Loucy (cell line): ENCODE data around the gene DPY19L1.
"Not testable (repeated sequence)": the region's sequence is repeated elsewhere in the genome, so short reads cannot be mapped to it uniquely, and the experiment has no call there.

Experiments used
- H2AFZ ChIP-seq: fragments of 200-600 bp; sonication (generic); 2 replicates; pipeline ENCODE4 v1.6.0; 2016; ENCODE audit warnings: antibody characterized with exemption, mild to moderate bottlenecking, low read length, moderate library complexity
- H3F3A ChIP-seq: fragments of 200-600 bp; 2 replicates; pipeline ENCODE4 v1.6.0; 2016; ENCODE audit warnings: antibody characterized with exemption, low read depth, mild to moderate bottlenecking
- H3K27me3 ChIP-seq: fragments of 200-600 bp; sonication (generic); 2 replicates; pipeline ENCODE4 v1.6.1; 2014; ENCODE audit warnings: low read length, mild to moderate bottlenecking; ENCODE audit not compliant: insufficient read depth, poor library complexity, severe bottlenecking
- H3K36me3 ChIP-seq: fragments of 200-600 bp; sonication (generic); 2 replicates; pipeline ENCODE4 v1.6.1; 2016; ENCODE audit warnings: low read length; ENCODE audit not compliant: insufficient read depth
- H3K4me1 ChIP-seq: fragments of 200-600 bp; sonication (generic); 2 replicates; pipeline ENCODE4 v1.5.1; 2014; ENCODE audit warnings: low read length, mild to moderate bottlenecking; ENCODE audit not compliant: insufficient read depth, poor library complexity, severe bottlenecking
- H3K4me2 ChIP-seq: fragments of 200-600 bp; sonication (generic); 2 replicates; pipeline ENCODE4 v1.6.0; 2014; ENCODE audit warnings: antibody characterized with exemption, low read length, low read depth, mild to moderate bottlenecking; ENCODE audit not compliant: poor library complexity, severe bottlenecking
- H3K4me3 ChIP-seq: fragments of 200-600 bp; sonication (generic); 2 replicates; pipeline ENCODE4 v1.5.1; 2014; ENCODE audit warnings: low read length, mild to moderate bottlenecking, mixed read lengths; ENCODE audit not compliant: poor library complexity, severe bottlenecking
- H3K79me2 ChIP-seq: fragments of 200-600 bp; sonication (generic); 2 replicates; pipeline ENCODE4 v1.6.1; 2014; ENCODE audit warnings: low read length; ENCODE audit not compliant: insufficient read depth
- H3K9ac ChIP-seq: fragments of 200-600 bp; sonication (generic); 2 replicates; pipeline ENCODE4 v1.6.0; 2014; ENCODE audit warnings: mild to moderate bottlenecking, low read depth, low read length, moderate library complexity; ENCODE audit not compliant: poor library complexity, severe bottlenecking
- H3K9me2 ChIP-seq: fragments of 200-600 bp; sonication (generic); replicated peaks from 2 replicates; pipeline ENCODE4 v1.6.1; 2016; ENCODE audit warnings: low read depth, low read length, mixed read lengths
- H3K9me3 ChIP-seq: fragments of 200-600 bp; sonication (generic); 2 replicates; pipeline ENCODE4 v1.6.1; 2014; ENCODE audit warnings: mild to moderate bottlenecking, antibody characterized with exemption, low read length, low read depth; ENCODE audit not compliant: insufficient read depth
- H4K20me1 ChIP-seq: fragments of 200-600 bp; sonication (generic); 2 replicates; pipeline ENCODE4 v1.6.0; 2014; ENCODE audit warnings: antibody characterized with exemption, low read length, mild to moderate bottlenecking; ENCODE audit not compliant: insufficient read depth, poor library complexity, severe bottlenecking
- EZH2phosphoT487 ChIP-seq: fragments of 200-600 bp; IDR thresholded peaks from 2 replicates; pipeline ENCODE4 v1.6.1; 2018; ENCODE audit warnings: antibody characterized with exemption, mild to moderate bottlenecking, moderate library complexity, borderline replicate concordance
- TF ChIP-seq, protein P1 (sequence below): fragments of 200-600 bp; sonication (generic); conservative IDR thresholded peaks from 2 replicates; pipeline ENCODE4 v1.5.1; 2014; ENCODE audit warnings: mild to moderate bottlenecking, antibody characterized with exemption, low read length

Gene DPY19L1

DNA sequence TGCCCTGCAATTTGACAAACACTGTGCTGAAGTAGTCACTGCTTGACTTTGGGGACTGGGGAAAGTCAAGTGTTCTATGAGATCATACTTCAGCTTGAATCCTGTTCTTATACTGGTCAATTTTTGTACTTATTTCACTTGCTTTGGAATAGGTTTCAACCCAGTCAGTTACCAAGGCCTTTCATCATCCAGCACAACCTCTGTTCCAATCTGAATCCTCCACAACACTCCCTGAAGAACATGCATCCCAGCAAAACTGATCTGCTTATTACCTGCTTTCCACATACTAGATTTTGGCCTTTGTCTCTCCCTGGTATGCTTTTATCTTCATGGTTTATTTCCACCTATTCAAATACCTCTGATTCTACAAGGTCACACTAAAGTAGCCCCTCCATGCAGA is 29.5 kb downstream of the DPY19L1 start:
- Histone ChIP-seq H3F3A (no peaks in the 10 kb centered on the region), H3K4me1 (peaks cover 9% of the 10 kb centered on the region), H3K4me2 (no peak overlapping the region), H3K9me2 (no peaks in the 10 kb centered on the region), H3K27me3 (no peaks in the 10 kb centered on the region), H2AFZ (no peak overlapping the region), H3K36me3 (peaks cover 12% of the 10 kb centered on the region; the same call in 1 of the 2 replicates), H3K4me3 (no peak overlapping the region), H4K20me1 (no peaks in the 10 kb centered on the region), H3K79me2 (no peaks in the 10 kb centered on the region), H3K9me3 (no peaks in the 10 kb centered on the region), H3K9ac (no peak overlapping the region)
- TF ChIP-seq, protein P1, sequence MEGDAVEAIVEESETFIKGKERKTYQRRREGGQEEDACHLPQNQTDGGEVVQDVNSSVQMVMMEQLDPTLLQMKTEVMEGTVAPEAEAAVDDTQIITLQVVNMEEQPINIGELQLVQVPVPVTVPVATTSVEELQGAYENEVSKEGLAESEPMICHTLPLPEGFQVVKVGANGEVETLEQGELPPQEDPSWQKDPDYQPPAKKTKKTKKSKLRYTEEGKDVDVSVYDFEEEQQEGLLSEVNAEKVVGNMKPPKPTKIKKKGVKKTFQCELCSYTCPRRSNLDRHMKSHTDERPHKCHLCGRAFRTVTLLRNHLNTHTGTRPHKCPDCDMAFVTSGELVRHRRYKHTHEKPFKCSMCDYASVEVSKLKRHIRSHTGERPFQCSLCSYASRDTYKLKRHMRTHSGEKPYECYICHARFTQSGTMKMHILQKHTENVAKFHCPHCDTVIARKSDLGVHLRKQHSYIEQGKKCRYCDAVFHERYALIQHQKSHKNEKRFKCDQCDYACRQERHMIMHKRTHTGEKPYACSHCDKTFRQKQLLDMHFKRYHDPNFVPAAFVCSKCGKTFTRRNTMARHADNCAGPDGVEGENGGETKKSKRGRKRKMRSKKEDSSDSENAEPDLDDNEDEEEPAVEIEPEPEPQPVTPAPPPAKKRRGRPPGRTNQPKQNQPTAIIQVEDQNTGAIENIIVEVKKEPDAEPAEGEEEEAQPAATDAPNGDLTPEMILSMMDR, result no peak
- TF ChIP-seq EZH2phosphoT487, result no peak

DNA sequence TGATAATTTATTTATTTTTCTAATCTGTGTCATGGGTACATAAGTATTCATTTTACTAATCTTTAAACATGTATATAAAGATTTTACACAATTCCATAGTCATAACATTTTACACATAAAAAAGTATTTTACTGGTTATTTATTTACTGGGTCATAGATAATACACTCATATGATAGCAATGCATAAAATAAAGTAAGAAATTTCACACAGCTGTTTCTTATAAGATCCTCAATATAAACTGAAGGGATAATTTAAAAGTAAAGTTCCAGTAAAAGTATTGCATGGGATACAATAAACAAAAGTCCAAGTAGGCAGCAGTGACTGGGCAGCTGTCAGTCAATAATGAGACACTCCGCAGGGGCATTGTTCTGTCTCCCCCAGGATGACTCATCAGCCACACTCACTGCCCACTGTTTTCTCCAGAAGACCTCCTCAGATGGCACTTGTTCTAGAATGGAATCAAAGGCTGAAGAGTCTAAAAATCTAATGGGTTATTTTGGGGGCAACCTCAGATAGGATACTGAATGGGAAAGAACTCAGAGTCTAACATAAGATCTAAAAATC is 32.7 kb downstream of the DPY19L1 start:
- no peak overlapping the region for H3K4me2 ChIP-seq
- H2AFZ ChIP-seq, result no peak overlapping the region
- no peaks in the 10 kb centered on the region; the same call in 1 of the 2 replicates for H3K36me3 ChIP-seq
- no peaks in the 10 kb centered on the region for H3K27me3 ChIP-seq
- H3K9me2 ChIP-seq, result no peaks in the 10 kb centered on the region
- no peak overlapping the region for H3K4me3 ChIP-seq
- H3F3A ChIP-seq, result no peaks in the 10 kb centered on the region
- H3K9ac ChIP-seq, result no peak overlapping the region
- no peaks in the 10 kb centered on the region for H3K9me3 ChIP-seq
- no peaks in the 10 kb centered on the region for H4K20me1 ChIP-seq
- H3K4me1 ChIP-seq, result peaks cover 9% of the 10 kb centered on the region
- no peak for TF ChIP-seq EZH2phosphoT487
- TF ChIP-seq, protein P1, result no peak
- no peaks in the 10 kb centered on the region for H3K79me2 ChIP-seq

DNA sequence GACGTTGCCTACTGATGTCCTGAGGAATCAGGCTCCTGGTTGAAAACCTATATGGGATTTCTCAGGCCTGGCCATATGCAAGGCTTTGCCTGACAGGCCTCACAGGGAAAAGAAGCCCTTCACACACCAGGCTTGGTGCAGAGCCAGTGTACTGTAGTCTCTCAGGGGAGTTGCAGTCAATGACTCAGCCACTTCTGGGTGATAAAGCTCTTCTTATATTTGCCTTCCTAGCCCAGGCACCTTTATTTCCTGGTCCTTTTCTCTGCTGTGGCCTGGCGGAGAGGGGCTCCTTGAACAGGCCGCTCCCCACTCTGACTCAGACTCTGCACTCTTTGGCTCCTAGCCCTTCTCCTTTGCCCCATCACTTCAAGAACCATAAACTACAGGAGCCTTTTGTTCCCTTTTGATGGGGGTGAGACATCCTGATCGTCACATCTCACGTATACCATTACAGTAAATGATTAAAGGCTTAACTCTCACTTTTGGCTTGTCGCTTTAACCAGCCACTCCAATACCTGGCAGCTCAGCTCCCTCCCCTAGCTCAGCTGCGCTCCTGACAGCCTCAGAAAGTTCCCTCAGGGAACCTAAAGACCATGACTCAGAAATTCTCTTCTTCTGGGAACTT is 33.5 kb downstream of the DPY19L1 start:
- Histone ChIP-seq H3F3A (no peaks in the 10 kb centered on the region), H4K20me1 (no peaks in the 10 kb centered on the region), H3K27me3 (no peaks in the 10 kb centered on the region), H3K4me3 (no peak overlapping the region), H3K9ac (no peak overlapping the region), H3K4me1 (peaks cover 9% of the 10 kb centered on the region), H3K9me2 (no peaks in the 10 kb centered on the region), H3K9me3 (no peaks in the 10 kb centered on the region), H2AFZ (no peak overlapping the region), H3K79me2 (no peaks in the 10 kb centered on the region), H3K4me2 (no peak overlapping the region), H3K36me3 (no peaks in the 10 kb centered on the region)
- TF ChIP-seq, protein P1, result no peak
- no peak for TF ChIP-seq EZH2phosphoT487

DNA sequence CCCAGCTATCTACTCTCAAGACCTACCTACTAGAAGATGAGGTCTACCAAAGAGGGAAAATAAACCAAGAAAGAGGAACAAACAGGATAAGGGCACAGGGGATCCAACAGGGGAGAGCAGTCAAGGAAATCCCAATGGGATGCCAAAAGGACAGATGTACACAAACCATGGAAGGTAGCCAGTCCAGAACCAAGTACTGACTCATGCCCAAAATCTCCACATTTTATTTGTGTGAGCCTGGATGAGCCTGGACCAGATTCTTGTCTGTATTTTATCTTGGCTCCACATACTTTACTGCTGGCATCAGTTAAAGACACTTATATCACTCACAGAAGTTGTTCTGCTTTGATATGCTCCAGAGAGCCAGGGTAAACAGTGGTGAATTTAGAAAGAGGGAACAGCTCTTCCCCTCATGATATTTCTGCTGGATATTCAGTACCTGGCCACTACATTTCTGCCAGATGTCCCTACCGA is 34.1 kb downstream of the DPY19L1 start:
- not testable (repeated sequence) for H3F3A ChIP-seq, H3K4me3 ChIP-seq

DNA sequence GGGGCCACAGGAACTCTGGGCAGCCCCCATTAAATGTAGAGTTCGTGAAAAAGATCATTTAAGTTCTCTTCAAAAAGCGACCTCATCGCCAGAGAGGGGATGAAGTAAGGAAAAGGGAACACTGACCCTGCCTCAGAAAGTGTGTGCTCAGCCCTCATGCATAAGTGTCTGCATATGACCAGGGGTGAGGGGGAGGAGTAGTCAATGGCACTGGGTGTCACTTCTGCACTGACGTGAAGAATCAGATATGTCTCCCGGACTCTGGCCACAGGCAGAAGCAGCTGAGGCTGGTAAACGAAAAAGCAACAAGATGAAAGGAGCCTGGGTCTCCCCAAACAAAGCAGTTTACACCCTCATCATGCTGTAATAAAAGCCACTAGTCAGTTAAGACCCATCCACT is 39.0 kb downstream of the DPY19L1 start:
- not testable (repeated sequence) for H3K9ac ChIP-seq, H4K20me1 ChIP-seq, H3K9me2 ChIP-seq, H3K4me3 ChIP-seq, H3K79me2 ChIP-seq, H3K27me3 ChIP-seq, H3K4me2 ChIP-seq, H3K36me3 ChIP-seq, H3F3A ChIP-seq, H3K4me1 ChIP-seq, H3K9me3 ChIP-seq, H2AFZ ChIP-seq

More for the DNA sequence above, 34.1 kb downstream of the DPY19L1 start:
- not testable (repeated sequence) for H2AFZ ChIP-seq, H3K4me1 ChIP-seq, H3K36me3 ChIP-seq, H3K79me2 ChIP-seq, H3K4me2 ChIP-seq, H3K9me2 ChIP-seq, H3K27me3 ChIP-seq, H4K20me1 ChIP-seq, H3K9me3 ChIP-seq, H3K9ac ChIP-seq
